NCI-H748 (cell line): ENCODE measurements around the gene WDR31.
A peak's percentile ranks its signal among the peaks of the same experiment; 100 is the strongest.

ENCODE experiments used
- DNase-seq: peaks from one replicate; lab custom pipeline; 2025; ENCODE audit not compliant: unreplicated experiment; lab: John Stamatoyannopoulos, UW

Gene WDR31

DNA sequence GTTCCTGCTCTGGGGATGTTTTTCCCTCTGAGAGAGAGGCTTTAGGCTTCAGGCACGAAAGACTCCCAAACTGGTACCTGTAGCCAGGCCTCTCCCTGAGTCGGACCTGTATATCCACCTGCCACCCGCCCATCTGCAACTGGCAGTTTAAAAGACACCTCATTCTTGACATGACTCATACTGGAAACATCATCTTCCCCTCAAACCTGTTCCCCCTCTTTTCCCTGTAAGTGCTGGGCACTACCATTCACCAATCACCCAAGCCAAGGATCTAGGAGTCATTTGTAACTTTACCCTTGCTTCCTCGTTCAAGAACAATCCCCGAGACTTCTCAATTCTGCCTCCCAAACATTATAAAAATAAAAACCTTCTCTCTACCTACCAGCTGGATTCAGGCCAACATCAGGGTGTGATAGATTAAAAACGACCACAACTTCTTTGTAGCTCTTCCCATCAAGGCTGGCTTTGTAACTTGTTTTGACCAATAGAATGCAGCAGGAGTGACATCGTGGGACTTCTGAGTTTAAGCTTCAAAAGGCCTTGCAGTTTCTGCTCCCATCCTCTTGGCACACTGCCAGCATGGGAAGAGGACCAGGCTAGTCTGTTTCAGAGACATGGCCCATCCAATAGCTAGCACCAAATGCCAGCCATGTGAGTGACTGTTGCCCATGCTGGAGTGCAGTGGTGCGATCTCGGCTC is 1.8 kb upstream of the WDR31 start:
- DNase-seq = peak; percentile 20

DNA sequence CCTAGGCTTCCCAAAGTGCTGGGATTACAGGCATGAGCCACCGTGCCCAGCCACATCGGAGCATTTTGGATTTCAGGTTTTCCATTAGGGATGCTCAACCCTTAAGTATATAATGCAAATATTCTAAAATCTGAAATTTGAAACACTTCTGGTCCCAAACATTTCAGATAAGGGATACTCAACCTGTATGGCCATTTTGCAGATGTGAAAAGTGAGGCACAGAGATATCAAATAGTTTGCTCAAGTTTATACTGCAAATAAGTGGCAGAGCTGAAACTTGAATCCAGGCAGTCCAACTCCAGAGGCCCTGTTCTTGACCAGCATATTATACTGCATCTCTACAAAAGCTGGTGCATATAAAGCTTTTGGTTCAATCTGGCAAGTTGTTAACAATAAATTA is 2.4 kb downstream of the WDR31 start:
- DNase-seq = no peak

DNA sequence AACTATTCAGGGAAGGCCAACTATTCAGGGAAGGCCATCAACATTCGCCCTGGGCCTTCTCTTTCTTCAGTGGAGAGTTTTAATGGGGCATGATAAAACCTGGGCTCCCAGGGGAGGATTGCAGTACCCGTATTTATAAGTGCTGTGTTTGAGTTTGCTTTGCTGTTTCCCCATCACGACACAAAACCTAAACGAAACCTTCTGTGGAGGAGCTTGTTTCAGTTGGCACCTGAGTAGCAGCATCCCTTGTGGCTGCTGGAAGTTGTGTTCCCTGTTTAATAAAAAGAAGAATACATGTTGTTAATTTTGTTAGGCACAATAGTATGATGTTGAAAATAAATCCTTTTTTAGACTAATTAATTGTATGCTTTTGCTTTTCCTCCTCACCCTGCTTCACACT is 8.3 kb downstream of the WDR31 start:
- no peak for DNase-seq

DNA sequence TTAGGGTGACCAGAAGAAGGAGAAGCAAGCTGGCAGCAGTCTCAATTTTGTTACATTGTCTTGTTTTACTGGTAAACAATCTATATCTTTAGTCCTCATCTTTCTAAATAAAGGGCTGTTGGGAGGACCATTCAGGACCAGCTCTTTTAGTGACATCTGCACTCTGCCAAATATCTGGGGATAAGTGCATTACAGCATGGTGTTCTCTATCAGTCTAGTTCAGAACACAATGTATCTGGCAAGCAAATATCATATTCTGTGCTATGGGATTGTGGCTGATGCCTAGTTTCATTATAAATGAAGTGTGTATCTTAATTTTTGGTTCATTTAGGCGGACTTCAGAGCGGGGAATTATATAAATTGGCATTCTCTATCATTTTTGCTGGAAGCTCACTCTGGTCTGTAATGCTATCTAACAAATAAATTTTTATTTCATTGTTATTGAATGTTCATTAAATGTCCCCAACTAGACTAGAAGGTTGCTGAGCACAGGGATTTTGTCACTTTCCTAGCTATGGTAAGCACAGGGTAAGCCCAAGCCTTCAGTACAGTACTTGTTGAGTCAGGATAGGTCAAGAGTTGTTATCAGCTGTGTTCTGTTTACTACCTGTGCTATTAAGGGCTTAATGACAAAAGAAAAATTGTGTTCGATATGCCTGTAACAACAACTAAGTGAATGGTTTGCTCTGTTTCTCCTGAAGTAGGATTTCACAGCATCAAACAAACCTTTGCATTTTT is 11.9 kb downstream of the WDR31 start:
- no peak for DNase-seq

DNA sequence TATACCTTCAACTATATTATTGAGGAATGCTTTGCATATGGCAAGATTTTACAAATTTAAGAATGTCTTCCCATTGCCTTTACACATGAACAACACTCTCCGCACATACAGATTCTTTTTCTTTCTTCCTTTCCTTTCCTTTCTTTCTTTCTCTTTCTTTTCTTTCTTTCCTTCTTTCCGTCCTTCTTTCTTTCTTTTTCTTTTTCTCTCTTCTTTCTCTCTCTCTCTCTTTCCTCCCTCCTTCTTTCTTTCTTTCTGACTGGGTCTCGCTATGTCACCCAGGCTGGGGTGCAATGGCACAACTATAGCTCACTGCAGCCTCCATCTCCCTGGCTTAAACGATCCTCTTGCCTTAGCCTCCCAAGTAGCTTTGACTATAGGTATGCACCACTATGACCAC is 13.8 kb downstream of the WDR31 start:
- no peak for DNase-seq

DNA sequence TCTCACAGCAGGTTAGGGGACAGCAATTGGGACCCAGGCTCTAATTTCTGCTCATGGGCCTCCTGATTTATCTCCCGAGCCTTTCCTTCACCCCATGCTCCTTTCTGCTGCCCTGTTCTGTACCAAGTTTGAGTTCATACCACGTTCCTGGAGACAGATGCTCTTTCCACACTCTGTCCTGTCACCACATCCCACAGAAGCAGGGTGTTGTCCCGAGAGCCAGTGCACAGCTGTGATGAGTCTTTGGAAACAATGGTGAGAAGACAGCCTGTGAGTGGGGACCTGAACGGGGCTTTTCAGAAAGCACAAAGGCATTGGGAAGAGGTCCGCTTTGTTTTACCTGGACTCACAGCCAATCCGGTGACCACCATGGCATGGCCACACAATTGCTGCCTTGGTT is 17.4 kb downstream of the WDR31 start:
- DNase-seq = no peak

DNA sequence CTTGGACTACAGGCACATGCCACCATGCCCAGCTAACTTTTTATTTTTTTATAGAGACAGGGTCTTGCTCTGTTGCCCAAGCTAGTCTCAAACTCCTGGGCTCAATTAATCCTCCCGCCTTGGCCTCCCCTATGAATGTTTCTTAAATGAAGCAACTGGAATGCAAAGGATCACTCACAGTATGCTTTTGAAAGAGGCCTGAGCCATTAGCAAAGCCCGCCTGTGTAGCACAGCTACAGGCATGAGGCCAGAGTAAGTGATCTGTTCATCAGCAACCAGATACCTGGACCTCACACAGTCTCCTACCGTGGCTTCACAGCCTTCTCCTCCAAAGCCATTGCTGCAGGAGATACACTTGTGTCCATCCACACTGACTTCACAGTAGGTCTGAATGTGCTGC is 20.0 kb downstream of the WDR31 start:
- no peak for DNase-seq

DNA sequence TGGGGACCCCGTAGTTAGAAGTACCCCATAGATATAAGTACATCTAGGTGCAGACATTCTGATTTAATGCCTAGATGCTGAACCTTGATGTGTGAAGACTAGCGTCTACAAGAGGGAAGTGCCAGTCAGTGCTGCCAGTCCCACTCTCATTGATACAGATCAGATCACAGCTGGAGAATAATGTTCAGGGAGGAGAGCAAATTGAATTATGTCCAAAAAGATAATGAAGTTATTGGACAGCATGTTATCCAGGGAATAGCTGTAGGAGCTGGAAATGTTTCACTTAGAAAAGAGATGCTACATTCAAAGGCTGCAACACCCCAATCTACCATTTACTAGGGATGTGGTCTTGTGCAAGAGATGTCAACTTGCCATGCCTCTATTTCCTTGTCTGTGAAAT is 21.0 kb downstream of the WDR31 start:
- no peak for DNase-seq

DNA sequence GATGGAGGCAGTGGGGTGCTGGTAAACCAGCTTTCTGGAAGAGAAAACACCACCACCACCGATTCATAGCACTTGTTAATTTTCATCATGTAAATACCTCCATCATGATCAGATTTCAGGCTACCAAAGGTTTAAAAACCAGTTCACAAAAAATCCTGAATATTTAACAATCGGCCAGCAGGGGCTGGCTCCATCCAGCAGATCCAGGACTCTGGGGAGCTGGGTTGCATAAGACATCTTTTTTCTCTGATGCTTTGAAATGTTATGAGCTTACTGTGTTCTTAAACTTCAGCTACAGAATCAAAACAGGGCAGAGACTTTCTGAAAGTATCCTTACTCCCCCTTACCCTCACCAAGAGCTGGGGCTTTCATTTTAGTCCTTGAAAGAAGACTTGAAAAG is 22.3 kb downstream of the WDR31 start:
- no peak for DNase-seq

DNA sequence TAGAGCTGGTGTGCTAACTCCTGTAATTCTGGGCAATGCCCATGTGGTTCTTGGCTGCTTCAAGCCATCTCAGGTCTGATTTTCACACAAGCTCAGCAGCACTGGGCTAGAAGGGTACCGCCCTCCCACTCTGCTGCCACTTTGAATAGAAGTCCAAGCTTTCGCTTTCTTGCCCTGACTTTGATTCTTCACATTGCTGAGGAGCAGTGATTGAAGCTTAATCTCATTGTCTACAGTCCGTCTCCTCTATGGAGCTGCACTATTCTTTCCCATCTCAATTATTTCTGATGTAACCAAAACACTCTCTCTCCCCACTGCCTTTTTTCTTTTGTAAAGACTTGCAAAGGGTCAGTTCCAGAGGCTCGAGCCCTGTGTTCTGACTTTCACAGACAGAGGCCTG is 24.0 kb downstream of the WDR31 start:
- DNase-seq = no peak

DNA sequence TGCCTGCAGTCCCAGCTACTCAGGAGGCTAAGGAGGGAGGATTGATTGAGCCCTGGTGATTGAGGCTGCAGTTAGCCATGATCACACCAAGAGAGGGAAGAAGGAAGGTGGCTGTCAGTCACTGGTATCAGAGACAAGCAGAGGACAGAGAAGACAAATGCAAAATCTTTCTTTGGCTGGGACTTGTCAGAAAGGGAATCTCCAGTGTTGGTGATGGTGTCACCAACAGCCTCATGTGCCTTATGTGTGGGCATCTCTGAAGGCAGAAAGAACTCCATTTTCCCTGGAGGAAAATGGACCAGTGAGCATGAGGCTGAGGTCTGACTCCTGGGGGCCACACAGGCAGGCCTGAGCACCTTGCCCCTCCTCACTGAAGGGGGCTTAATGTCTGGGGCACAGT is 24.8 kb downstream of the WDR31 start:
- DNase-seq = no peak

DNA sequence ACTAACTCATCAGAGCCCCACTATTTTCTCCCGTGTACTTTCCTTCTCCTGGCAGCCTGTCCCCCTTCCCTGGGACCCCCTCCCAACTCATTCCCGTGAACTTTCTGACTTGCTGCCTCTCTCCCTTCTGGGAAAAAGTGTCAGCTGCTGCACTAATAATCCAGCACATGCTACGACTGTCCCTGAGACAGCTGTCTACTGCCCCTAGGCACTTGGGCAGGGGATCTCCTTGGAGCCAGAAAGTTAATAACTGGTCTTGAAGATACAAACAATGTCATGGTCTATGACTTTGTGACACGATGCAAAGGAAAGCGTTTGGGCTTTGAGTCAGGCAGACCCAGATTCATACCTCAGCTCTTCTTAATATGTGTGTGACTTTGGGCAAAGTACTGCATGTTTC is 26.8 kb downstream of the WDR31 start:
- DNase-seq = no peak

DNA sequence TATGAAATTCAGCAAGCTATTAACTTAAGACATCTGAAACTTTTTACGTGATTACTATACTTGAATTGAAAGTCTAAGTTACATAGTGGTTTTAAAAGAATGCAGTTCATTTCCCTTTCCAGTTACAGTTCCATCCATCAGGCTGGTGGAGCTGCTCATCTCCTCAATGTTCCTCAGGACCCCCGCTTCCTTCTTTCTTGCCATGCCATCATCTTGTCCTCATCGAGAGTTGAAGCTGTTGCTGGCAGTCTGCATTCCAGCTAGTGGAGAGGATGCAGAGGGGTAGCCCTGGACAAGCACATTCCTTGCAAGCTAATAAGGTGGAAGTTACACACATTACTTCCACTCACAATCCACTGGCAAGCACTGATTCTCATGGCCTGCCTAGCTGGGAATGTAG is 28.1 kb downstream of the WDR31 start:
- no peak for DNase-seq

DNA sequence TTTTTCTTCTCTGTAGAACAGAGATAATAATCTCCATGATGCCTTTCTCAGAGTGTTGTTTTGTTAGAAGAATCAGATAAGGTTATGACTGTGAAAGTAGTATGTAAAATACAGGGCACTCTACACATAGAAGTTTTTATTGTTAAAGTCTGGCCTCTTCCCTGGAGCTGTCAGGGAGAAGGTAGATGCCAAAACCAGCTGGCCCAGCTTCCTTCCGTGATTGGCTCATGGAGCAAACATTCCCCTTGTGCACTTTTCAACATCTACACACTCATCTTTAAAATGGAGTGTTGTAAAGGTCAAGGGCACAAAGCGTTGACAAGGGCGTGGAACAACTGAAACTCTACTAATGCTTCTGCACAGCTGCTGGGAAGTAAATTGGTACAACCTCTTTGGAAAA is 29.5 kb downstream of the WDR31 start:
- DNase-seq = no peak

DNA sequence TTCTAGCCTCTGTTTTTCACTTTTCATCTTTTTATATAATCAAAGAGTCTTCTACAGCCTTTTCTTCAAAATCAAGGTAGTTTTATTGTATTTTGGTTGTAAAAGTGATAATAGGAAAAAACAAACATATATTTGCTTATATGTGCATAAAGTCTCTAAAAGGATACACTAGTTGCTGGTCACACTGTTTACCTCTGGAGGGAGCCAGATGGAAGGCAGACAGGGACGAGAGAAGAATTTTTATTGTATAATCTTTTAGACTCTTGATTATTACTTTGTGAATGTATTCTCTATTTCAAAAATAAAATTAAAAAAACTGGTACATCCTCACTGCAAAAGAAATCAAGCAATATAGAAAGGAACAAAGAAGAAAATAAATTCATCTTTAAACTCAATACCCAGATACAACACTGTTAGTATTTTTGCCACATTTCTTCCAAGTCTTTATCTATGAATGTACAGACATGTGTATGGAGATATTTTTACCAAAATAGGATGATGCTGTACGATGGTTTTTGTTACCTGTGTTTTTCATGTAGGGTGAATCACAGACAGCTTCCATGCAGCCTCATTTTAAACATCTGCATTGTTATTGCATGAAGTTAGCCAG is 30.8 kb downstream of the WDR31 start:
- peak; percentile 40 for DNase-seq

DNA sequence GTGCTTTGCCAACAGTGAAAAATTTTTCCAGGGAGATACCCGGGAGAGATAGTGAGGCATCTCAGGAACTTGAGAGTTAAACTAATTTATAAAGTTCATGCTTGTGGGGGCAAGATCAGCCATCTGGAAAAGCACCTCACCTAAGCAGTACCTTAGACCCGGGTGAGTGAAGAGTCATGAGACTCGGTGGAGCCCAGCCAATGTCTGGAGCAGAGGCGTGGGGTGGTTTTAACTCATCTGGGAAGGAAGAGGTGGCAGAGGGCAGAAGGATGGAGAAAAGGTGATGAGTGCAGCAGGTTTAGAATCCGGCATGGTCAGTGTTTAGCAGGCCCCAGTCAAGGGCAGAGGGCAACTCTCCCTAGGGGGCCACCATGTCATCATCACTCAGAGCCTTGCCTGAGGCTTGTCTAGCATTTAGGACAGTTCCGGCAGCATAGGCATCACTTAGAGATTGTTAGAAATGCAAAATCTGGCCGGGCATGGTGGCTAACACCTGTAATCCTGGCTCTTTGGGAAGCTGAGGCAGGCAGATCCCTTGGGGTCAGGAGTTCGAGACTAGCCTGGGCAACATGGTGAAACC is 32.6 kb downstream of the WDR31 start:
- no peak for DNase-seq

DNA sequence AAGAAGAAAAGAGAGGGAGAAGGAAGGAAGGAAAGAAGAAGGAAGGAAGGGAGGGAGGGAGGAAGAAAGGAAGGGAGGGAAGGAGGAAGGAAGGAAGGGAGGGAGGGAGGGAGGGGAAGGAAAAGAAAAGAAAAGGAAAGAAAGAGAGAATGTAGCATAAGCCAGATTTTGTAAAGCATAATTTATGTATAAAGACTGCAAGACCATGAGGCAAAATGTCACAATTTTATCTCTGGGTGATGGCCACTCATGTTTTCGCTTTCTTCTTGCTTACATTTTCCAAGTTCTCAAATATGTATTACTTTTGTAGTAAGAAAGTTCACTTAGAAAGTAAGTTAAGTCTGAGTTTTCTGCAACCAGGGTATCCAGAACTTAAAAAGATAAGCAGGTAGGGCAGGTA is 33.5 kb downstream of the WDR31 start:
- no peak for DNase-seq

DNA sequence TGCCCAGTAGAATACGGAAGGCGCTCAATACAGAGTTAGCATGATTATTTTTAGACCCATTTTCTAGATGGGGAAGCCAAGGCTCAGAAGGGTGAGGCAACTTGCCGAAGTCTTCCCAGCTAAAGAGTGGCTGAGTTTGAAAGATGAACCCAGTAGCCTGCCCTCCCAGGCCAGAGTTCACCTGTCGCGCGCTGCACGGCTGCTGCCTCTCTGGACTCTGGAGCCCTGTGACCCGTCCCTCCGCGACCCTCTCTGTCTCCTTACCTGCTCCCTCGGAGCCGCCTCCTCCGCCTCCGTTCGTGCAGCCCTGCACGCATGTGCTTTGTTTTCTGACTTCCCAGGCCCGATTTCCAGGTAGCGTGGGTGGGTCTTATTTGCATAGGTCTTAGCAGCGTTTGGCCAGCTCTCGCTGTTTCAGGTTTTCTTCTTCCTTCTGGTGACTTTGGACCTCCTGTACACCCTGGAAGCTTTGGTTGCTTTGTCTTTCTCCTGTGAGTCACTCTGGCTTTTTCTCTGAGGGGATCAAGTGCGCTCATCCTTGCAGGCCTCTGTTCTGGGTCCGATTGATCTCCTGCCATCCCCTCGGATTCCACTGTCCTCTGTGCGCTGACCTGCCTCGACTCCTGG is 37.2 kb downstream of the WDR31 start, which contains the start of gene RNF183:
Gene RNF183 (minus strand): TSS at position 585 of the 627 bp plus-strand sequence. CDS start 5,192 bp downstream, outside the sequence.
- no peak for DNase-seq

DNA sequence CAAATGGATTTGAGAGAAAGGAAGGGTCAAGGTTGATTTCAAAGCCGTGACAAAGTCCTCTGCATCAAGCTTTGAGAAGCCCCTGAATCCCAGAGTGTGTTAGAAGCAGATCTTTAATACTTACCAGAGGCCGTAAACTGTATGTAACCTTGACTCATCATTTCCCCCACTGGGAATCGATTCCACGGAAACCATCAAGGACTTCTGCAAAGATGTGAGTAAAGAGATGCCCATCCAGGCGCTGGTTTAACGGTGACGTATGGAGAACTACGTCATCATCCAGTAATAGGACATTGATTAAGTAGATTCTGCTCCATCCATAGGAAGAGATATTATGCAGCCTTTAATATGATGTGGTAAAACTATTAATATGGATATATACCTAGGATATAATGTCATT is 38.5 kb downstream of the WDR31 start:
- DNase-seq = no peak

DNA sequence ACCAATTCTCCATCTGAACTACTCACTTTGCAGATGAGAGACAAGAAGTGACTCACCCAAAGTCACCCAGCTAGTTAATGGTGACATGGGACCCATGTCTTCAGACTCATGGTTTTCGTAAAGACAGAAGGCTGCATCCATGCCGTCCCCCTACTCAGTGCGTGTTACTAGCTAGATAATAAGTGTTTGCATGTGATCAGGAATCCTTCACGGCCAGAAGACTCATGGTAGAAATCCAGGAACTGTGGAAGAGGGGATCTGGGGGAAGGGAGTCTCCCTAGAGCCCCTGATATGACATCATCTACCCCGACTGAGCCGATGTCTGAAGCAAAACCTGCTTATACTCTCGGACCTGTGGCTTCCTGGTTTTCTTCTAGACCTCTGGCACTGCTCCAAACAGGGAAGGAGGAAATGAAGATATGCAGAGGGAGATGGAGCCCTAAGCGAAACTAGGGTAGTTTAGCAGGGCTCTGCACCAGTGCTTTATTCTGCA is 40.2 kb downstream of the WDR31 start:
- DNase-seq = peak; percentile 33
